Colon (tissue), 2 donors: ENCODE data around the gene SSB.
"Not testable (repeated sequence)": the region's sequence is repeated elsewhere in the genome, so short reads cannot be mapped to it uniquely, and the experiment has no call there.

Source experiments
- FAIRE-seq: peaks from 2 replicates; lab custom pipeline; 2012; peaks lifted over from hg19 to GRCh38; lab: Jason Lieb, UNC
- donor health status: control.
- donor health status: control.

Gene SSB

GRCh38 chr2:169828141-169828811, 29.6 kb downstream of the SSB start:
- FAIRE-seq = no peak

DNA sequence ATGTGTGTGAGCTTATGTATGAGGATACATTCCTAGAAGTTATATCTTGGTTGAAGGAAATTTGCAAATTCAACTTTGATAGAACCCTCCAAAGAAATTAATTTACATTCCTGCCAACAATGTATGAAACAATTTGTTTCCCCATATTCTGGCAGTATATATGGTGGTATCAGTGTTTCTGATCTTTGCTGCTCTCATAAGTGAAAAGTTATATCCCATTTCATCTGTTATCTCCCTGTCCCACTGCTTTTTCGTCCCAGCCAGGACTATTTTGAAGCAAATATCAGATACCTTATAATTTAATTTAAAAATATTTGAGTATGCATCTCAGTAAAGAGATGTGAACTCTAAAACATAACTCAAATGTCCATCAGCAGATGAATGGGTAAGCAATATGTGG, 35.7 kb downstream of the SSB start:
- no peak for FAIRE-seq

DNA sequence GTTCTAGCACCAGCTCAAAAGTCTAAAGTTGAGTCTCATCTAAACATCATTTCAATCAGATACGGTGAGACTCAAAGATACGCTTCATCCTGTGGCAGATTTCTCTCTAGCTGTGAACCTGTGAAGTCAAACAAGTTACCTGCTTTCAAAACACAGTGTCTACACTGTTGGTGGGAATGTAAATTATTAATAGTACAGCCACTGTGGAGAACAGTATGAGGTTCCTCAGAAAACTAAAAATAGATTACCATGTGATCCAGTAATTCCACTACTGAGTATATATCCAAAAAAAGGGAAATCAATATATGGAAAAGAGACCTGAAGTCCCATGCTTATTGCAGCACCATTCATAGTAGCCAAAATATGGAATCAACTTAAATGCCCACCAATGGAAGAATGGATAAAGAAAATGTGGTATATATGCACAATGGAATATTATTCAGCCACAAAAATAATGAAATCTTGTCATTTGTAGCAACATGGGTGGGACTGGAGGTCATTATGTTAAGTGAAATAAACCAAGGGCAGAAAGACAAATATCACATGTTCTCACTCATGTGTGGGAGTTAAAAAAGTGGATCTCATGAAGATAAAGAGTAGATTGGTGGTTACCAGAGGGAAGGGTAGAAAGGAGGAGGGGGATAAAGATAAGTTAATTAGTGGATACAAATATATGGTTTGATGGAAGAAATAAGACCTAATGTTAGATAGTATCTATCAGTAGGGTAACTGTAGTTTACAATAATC, 40.2 kb downstream of the SSB start:
- no peak for FAIRE-seq

- no peak for FAIRE-seq
Measured at GRCh38 chr2:169839954-169840746, 41.5 kb downstream of the SSB start.

GRCh38 chr2:169840747-169841142, 42.1 kb downstream of the SSB start:
- no peak for FAIRE-seq

GRCh38 chr2:169841625-169842024, 43.0 kb downstream of the SSB start:
- FAIRE-seq = not testable (repeated sequence)

- FAIRE-seq = no peak
Measured at GRCh38 chr2:169845016-169845415, 46.3 kb downstream of the SSB start.

DNA sequence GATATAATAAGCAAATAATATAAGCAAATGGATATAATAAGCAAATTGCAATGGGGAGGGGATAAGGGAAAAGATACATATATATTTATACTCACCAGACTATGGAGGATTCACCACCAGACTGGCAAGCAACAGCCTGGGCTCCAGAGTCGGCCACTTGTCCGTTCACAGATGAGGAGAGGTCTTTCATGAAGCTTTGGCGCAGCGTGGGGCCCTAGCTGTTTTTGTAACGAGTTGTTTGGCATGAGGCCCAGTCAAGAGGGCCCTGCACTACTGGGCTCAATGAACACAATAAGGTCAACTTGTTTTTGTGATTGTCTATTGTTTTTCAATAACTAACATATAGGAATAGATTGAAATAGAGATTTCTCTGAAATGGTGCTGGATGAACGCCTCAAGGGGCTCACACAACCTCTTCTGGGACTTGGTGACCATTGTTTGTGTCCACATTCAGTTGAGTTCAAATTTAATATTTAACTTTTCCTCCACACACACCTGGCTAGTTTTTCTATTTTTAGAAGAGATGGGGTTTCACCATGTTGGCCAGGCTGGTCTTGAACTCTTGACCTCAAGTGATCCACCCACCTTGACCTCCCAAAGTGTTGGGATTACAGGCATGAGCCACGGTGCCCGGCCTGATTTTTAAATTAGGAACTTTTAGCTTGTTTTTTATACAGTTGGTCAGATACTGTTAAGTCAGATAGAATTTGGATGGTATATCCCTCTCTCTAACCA, 50.5 kb downstream of the SSB start:
- not testable (repeated sequence) for FAIRE-seq

GRCh38 chr2:169849710-169850109, 51.0 kb downstream of the SSB start:
- FAIRE-seq = no peak

DNA sequence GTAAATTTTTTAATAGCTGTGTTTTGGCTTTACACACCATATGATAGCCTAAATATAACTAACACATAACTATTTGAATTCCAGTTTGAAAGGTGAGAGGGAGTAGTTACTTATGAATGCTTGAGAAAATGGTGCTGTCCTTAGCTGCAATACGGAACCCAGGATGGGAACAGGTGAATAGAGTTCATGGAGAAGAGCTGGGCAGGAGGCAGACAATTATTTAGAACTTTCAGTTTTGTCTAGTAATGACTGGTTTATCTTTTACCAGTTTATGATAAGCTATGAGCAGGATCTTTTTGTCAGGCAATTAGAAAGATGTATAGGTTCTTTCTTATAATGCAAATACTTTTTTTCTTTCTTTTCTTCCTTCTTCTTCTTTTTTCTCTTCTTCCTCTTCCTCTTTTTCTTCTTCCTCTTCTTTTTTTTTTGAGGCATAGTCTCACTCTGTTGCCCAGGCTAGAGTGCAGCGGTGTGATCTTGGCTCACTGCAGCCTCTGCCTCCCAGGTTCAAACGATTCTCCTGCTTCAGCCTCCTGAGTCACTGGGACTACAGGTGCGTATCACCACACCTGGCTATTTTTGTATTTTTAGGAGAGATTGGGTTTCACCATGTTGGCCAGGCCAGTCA, 54.5 kb downstream of the SSB start:
- FAIRE-seq = no peak

DNA sequence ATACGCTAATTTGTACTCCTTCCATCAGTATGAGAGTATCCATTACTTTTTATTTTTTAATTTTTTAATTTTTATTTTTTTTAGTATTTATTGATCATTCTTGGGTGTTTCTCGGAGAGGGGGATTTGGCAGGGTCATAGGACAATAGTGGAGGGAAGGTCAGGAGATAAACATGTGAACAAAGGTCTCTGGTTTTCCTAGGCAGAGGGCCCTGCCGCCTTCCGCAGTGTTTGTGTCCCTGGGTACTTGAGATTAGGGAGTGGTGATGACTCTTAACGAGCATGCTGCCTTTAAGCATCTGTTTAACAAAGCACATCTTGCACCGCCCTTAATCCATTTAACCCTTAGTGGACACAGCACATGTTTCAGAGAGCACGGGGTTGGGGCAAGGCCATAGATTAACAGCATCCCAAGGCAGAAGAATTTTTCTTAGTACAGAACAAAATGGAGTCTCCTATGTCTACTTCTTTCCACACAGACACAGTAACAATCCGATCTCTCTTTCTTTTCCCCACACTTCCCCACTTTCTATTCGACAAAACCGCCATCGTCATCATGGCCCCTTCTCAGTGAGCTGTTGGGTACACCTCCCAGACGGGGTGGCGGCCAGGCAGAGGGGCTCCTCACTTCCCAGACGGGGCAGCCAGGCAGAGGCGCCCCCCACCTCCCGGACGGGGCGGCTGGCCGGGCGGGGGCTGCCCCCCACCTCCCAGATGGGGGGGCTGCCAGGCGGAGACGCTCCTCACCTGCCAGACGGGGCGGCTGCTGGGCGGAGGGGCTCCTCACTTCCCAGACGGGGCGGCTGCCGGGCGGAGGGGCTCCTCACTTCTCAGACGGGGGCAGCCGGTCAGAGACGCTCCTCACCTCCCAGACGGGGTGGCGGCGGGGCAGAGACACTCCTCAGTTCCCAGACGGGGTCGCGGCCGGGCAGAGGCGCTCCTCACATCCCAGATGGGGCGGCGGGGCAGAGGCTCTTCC, 56.9 kb downstream of the SSB start:
- not testable (repeated sequence) for FAIRE-seq

DNA sequence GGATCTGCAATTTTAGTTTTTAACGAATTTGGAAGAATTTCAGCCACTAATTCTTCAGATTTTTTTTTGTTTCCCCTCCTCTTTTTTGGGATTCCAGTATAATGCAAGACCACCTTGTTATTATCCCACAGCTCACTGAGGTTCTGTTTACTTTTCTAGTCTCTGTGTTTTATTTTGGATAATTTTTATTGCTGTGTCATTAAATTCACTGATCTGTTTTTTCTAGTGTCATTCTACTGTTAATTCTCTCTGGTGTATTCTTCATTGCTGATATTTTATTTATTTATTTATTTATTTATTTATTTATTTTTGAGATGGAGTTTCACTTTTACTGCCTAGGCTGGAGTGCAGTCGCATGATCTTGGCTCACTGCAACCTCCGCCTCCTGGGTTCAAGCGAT, 60.8 kb downstream of the SSB start:
- FAIRE-seq = no peak

GRCh38 chr2:169860149-169860548, 61.5 kb downstream of the SSB start:
- FAIRE-seq = no peak
